Gastrocnemius medialis (tissue), 4 donors: Measurements from ENCODE around the gene GABRB3.

ENCODE experiments used
- POLR2A ChIP-seq, 2 donors: fragments of 450-650 bp; IDR thresholded peaks; one replicate each; pipeline ENCODE4 v1.6.1; 2017; ENCODE audit warnings: antibody characterized with exemption in 2 of 2, mild to moderate bottlenecking in 2 of 2, moderate library complexity in 2 of 2
- TF ChIP-seq, protein P1 (sequence below), 5 experiments: fragments of 450-650 bp in 3 of 5; fragments of 200-600 bp in 2 of 5; sonication (generic) in 2 of 5; IDR thresholded peaks in 4 of 5; conservative IDR thresholded peaks in 1 of 5; 1 replicate in 4 of 5; 2 replicates in 1 of 5; pipeline ENCODE4 v1.5.1; 2016 to 2019; ENCODE audit warnings: antibody characterized with exemption in 5 of 5, mild to moderate bottlenecking in 3 of 5, moderate library complexity in 3 of 5

DNA sequence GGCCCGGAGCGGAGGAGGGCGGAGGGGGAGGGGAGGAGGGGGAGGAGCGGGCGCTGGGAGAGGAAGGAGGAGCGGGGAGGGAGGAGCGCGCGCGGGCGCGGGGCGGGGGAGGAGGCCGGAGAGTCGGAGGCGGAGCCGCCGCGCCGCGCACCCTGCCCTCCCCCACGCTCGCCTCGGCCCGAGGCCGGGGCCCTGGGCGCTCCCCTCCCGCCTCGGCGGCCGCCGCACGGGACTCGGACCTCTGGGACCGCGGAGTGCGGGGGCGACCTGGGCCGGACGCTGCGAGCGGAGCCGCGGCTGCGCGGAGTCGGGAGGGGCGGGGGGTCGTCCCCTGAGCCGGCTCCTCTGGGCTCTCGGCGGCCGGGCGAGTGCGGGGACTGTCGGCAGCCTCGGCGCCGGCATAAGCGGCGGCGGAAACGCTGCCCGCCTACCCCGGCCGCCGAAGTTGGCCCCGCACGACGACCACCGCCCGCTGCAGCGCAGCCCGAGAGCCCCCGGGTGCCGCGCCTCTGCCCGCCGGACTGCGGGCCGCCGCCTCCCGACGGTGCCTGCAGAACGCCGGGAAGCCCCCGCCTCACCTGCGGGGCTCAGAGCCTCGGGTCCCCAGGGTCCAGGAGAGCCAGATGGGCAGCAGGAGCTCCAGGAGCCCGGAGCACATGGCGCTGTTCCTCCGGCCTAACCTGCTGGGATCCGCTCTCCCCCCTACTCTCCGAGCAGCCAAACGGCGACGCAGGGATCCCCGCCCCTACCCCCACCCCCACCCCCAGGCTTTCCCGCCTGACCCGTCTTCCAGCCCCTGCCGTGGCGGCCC lies 406 bp upstream of the GABRB3 start:
- TF ChIP-seq POLR2A (IDR thresholded peaks at IDR 0.05) = no peak
- TF ChIP-seq, protein P1, sequence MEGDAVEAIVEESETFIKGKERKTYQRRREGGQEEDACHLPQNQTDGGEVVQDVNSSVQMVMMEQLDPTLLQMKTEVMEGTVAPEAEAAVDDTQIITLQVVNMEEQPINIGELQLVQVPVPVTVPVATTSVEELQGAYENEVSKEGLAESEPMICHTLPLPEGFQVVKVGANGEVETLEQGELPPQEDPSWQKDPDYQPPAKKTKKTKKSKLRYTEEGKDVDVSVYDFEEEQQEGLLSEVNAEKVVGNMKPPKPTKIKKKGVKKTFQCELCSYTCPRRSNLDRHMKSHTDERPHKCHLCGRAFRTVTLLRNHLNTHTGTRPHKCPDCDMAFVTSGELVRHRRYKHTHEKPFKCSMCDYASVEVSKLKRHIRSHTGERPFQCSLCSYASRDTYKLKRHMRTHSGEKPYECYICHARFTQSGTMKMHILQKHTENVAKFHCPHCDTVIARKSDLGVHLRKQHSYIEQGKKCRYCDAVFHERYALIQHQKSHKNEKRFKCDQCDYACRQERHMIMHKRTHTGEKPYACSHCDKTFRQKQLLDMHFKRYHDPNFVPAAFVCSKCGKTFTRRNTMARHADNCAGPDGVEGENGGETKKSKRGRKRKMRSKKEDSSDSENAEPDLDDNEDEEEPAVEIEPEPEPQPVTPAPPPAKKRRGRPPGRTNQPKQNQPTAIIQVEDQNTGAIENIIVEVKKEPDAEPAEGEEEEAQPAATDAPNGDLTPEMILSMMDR (IDR thresholded peaks at IDR 0.05 in 4 of 5, conservative IDR thresholded peaks at IDR 0.05 in 1 of 5) = no peak
